GM18907 (cell line): Measurements from ENCODE around the gene RNF169.
A peak's percentile ranks its signal among the peaks of the same experiment; 100 is the strongest.
"Not testable (repeated sequence)": the region's sequence is repeated elsewhere in the genome, so short reads cannot be mapped to it uniquely, and the experiment has no call there.

Experiments used
- ATAC-seq: cut with Tn5 transposase; IDR thresholded peaks from one replicate; pipeline ENCODE4 v1.9.1; 2021; ENCODE audit warnings: mild to moderate bottlenecking, moderate library complexity; ENCODE audit not compliant: unreplicated experiment

Gene RNF169

GRCh38 chr11:74726547-74727182 lies 22.0 kb upstream of the RNF169 start:
- peak; percentile 68 for ATAC-seq

- no peak for ATAC-seq
Measured at GRCh38 chr11:74729397-74729796, 19.3 kb upstream of the RNF169 start.

GRCh38 chr11:74730571-74731260 lies 17.9 kb upstream of the RNF169 start:
- no peak for ATAC-seq

- no peak for ATAC-seq
Measured at GRCh38 chr11:74731301-74732094, 17.2 kb upstream of the RNF169 start, which contains the start of gene CHRDL2. CHRDL2 (minus strand) TSS chr11:74731426; CDS start chr11:74730888, 538 bp downstream.

- no peak for ATAC-seq
Measured at GRCh38 chr11:74734559-74734925, 14.1 kb upstream of the RNF169 start.

- no peak for ATAC-seq
Measured at GRCh38 chr11:74735365-74735928, 13.2 kb upstream of the RNF169 start.

- no peak for ATAC-seq
Measured at GRCh38 chr11:74736031-74736430, 12.6 kb upstream of the RNF169 start.

GRCh38 chr11:74739546-74740270 lies 8.9 kb upstream of the RNF169 start:
- ATAC-seq, result no peak

GRCh38 chr11:74742070-74742469 lies 6.6 kb upstream of the RNF169 start:
- ATAC-seq, result no peak

GRCh38 chr11:74743640-74744039 lies 5.0 kb upstream of the RNF169 start:
- no peak for ATAC-seq

- no peak for ATAC-seq
Measured at GRCh38 chr11:74744277-74744676, 4.4 kb upstream of the RNF169 start.

GRCh38 chr11:74746868-74747267 lies 1.8 kb upstream of the RNF169 start:
- no peak for ATAC-seq

- peak; percentile 60 for ATAC-seq
Measured at GRCh38 chr11:74749127-74749964, 697 bp downstream of the RNF169 start.

- no peak for ATAC-seq
Measured at GRCh38 chr11:74749965-74750296, 1.3 kb downstream of the RNF169 start.

- not testable (repeated sequence) for ATAC-seq
Measured at GRCh38 chr11:74750598-74750997, 1.9 kb downstream of the RNF169 start.

- ATAC-seq, result no peak
Measured at GRCh38 chr11:74751303-74751702, 2.7 kb downstream of the RNF169 start.

GRCh38 chr11:74754507-74755252 lies 6.0 kb downstream of the RNF169 start:
- no peak for ATAC-seq

GRCh38 chr11:74755395-74755995 lies 6.8 kb downstream of the RNF169 start:
- ATAC-seq, result no peak

GRCh38 chr11:74756571-74756970 lies 7.9 kb downstream of the RNF169 start:
- ATAC-seq, result no peak
